CD4-positive, alpha-beta T cell (primary cell): ENCODE measurements around the gene SMC5. TPM values are rescaled to one million over a fixed set of nuclear protein-coding genes. Genes with fewer than 3 reads are reported as not detected.

Source experiments
- ATAC-seq: fragments of 200-7000 bp; cut with Tn5 transposase; one replicate; pipeline ENCODE4 v1.10.0; 2022; ENCODE audit warnings: mild to moderate bottlenecking; ENCODE audit not compliant: poor library complexity
- CTCF ChIA-PET: fragments of 350-600 bp; sonication (Branson Sonifier 250); formaldehyde crosslinking; loops from one replicate; lab custom pipeline; 2021; ENCODE audit warnings: antibody characterized with exemption, inconsistent platforms; lab: Charles Lee
- POLR2A ChIA-PET: fragments of 350-600 bp; sonication (Branson Sonifier 250); formaldehyde crosslinking; loops from one replicate; lab custom pipeline; 2021; ENCODE audit warnings: antibody characterized with exemption, inconsistent platforms; lab: Charles Lee
- DNase-seq, 14 experiments: peaks; one replicate each; pipeline ENCODE4 v3.0.0-alpha.2; 2013 to 2020; ENCODE audit warnings: mixed read lengths in 2 of 14
- H3K27ac ChIP-seq, 2 donors: one replicate each; pipeline versions ENCODE4 v1.5.1 to v1.7.0; 2013; ENCODE audit warnings: low read length in 2 of 2, low read depth in 1 of 2, mild to moderate bottlenecking in 1 of 2
- H3K27me3 ChIP-seq, 2 experiments: 1 replicate in 1 of 2; 2 replicates in 1 of 2; pipeline versions ENCODE4 v1.6.1 to v1.7.0; 2013; ENCODE audit warnings: low read length in 2 of 2, control low read depth in 1 of 2, mild to moderate bottlenecking in 1 of 2, moderate library complexity in 1 of 2; ENCODE audit not compliant: insufficient read depth in 2 of 2, control insufficient read depth in 1 of 2
- H3K36me3 ChIP-seq: one replicate; pipeline ENCODE4 v1.6.1; 2013; ENCODE audit warnings: low read length, control low read depth; ENCODE audit not compliant: insufficient read depth
- H3K4me1 ChIP-seq: one replicate; pipeline ENCODE4 v1.6.1; 2013; ENCODE audit warnings: low read length, control low read depth; ENCODE audit not compliant: insufficient read depth
- H3K4me3 ChIP-seq: one replicate; pipeline ENCODE4 v1.5.1; 2013; ENCODE audit warnings: mild to moderate bottlenecking, low read length, moderate library complexity
- H3K9me3 ChIP-seq, 2 experiments: 1 replicate in 1 of 2; 2 replicates in 1 of 2; pipeline versions ENCODE4 v1.6.1 to v1.7.0; 2013; ENCODE audit warnings: low read length in 2 of 2, mild to moderate bottlenecking in 2 of 2, control low read depth in 1 of 2, moderate library complexity in 1 of 2; ENCODE audit not compliant: control insufficient read depth in 1 of 2, insufficient read depth in 1 of 2
- H3K27ac Mint-ChIP-seq: one replicate; pipeline ENCODE4 v1.8.0; 2020; ENCODE audit warnings: mixed read lengths
- H3K27me3 Mint-ChIP-seq: one replicate; pipeline ENCODE4 v1.8.0; 2021; ENCODE audit warnings: mixed read lengths
- H3K36me3 Mint-ChIP-seq: one replicate; pipeline ENCODE4 v1.8.0; 2021; ENCODE audit warnings: low read depth, mixed read lengths
- H3K4me1 Mint-ChIP-seq: one replicate; pipeline ENCODE4 v1.8.0; 2021; ENCODE audit warnings: low read depth, mixed read lengths
- H3K4me3 Mint-ChIP-seq: one replicate; pipeline ENCODE4 v1.8.0; 2020; ENCODE audit warnings: mild to moderate bottlenecking, mixed read lengths
- H3K9me3 Mint-ChIP-seq: one replicate; pipeline ENCODE4 v1.8.0; 2020; ENCODE audit warnings: mixed read lengths
- intact Hi-C, 2 experiments: fragments of 100-400 bp; cut with DNase I in 1 of 2; cut with micrococcal nuclease in 1 of 2; formaldehyde crosslinking; loops; one replicate each; pipeline versions ENCODE4 v1.15.1 to v1.9.0; 2023 to 2025; cut with DNase I, micrococcal nuclease
- total RNA-seq, 174 experiments: library from RNA in 2 of 174; stranded (reverse) in 2 of 174; gene quantifications; one replicate each; pipeline ENCODE4 v1.2.3 and lab custom pipeline; 2021 to 2026
- TF ChIP-seq, protein P1 (sequence below): fragments of 200-600 bp; IDR thresholded peaks from one replicate; pipeline ENCODE4 v1.8.0; 2022; ENCODE audit warnings: antibody characterized with exemption, mild to moderate bottlenecking

SMC5 gene
- total RNA-seq, 2 experiments from 2014 or later: 37.7 to 38.1 TPM

DNA sequence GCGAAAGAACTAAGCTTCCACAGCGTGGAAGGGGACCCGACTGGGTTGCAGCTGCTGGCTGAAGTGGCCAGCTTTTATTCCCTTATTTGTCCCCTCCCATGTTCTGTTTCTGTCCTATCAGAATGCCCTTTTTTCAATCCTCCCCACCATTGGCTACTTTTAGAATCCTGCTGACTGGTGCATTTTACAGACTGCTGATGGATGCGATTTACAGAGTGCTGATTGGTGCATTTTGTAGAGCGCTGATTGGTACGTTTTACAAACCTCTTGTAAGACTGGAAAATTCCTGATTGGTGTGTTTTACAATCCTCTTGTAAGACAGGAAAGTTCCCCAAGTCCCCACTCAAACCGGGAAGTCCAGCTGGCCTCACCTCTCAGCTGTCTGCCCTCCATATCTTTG lies 105.0 kb downstream of the SMC5 start:
- Mint-ChIP-seq H3K4me1 (no peaks in the 10 kb centered on the region), H3K27me3 (no peaks in the 10 kb centered on the region), H3K4me3 (no peak overlapping the region), H3K9me3 (no peaks in the 10 kb centered on the region), H3K27ac (no peak overlapping the region), H3K36me3 (no peaks in the 10 kb centered on the region)
- CTCF ChIA-PET: no interaction called here
- ATAC-seq: no peak
- POLR2A ChIA-PET: no interaction called here
- Histone ChIP-seq H3K27me3 (no peaks in the 10 kb centered on the region), H3K4me3 (no peak overlapping the region), H3K27ac (no peak overlapping the region), H3K36me3 (no peaks in the 10 kb centered on the region), H3K9me3 (no peaks in the 10 kb centered on the region), H3K4me1 (no peaks in the 10 kb centered on the region)
- intact Hi-C loops: no loop called here
- TF ChIP-seq, protein P1, sequence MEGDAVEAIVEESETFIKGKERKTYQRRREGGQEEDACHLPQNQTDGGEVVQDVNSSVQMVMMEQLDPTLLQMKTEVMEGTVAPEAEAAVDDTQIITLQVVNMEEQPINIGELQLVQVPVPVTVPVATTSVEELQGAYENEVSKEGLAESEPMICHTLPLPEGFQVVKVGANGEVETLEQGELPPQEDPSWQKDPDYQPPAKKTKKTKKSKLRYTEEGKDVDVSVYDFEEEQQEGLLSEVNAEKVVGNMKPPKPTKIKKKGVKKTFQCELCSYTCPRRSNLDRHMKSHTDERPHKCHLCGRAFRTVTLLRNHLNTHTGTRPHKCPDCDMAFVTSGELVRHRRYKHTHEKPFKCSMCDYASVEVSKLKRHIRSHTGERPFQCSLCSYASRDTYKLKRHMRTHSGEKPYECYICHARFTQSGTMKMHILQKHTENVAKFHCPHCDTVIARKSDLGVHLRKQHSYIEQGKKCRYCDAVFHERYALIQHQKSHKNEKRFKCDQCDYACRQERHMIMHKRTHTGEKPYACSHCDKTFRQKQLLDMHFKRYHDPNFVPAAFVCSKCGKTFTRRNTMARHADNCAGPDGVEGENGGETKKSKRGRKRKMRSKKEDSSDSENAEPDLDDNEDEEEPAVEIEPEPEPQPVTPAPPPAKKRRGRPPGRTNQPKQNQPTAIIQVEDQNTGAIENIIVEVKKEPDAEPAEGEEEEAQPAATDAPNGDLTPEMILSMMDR: no peak
- DNase-seq: no peak

DNA sequence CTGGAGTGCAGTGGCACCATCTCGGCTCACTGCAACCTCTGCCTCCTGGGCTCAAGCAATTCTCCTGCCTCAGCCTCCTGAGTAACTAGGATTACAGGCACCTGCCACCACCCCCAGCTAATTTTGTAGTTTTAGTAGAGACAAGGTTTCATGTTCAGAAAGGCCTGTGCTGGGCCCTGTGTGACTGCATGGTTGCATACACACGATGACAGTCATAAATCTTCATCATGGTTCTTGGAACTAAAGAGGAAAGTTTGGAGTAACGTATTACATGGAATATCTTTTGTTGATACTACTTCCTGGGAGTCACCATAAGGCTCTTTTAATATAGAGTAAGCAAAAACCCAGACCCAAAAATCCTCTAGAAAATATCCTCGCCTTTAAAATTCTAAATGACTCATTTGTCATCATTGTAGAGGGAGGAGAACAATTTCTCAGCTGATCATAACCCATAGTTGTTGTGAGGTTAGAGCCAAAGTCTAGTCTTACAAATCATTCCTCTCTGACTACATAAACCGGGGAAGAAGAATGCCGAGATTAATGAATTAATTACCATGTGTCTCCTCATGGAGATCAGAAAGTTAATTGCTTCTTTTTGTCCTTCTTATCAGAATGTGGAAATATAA lies 108.6 kb downstream of the SMC5 start:
- DNase-seq (no peak), ATAC-seq (no peak)
- TF ChIP-seq, protein P1: no peak
- H3K9me3 Mint-ChIP-seq: no peaks in the 10 kb centered on the region
- no peak overlapping the region for H3K4me3 Mint-ChIP-seq
- H3K4me1 Mint-ChIP-seq: no peaks in the 10 kb centered on the region
- H3K27me3 Mint-ChIP-seq: no peaks in the 10 kb centered on the region
- Histone ChIP-seq H3K27me3 (no peaks in the 10 kb centered on the region), H3K4me3 (no peak overlapping the region), H3K27ac (no peak overlapping the region), H3K4me1 (no peaks in the 10 kb centered on the region), H3K9me3 (no peaks in the 10 kb centered on the region), H3K36me3 (no peaks in the 10 kb centered on the region)
- intact Hi-C loops: no loop called here
- ChIA-PET CTCF (no interaction called here), POLR2A (interaction anchor here (1.6 to 1.8 kb wide), 2 partner anchors 47 to 53 kb away, joined by 4 to 5 read pairs; partner anchors contain the start of gene KLF9)
- no peaks in the 10 kb centered on the region for H3K36me3 Mint-ChIP-seq
- no peak overlapping the region for H3K27ac Mint-ChIP-seq

DNA sequence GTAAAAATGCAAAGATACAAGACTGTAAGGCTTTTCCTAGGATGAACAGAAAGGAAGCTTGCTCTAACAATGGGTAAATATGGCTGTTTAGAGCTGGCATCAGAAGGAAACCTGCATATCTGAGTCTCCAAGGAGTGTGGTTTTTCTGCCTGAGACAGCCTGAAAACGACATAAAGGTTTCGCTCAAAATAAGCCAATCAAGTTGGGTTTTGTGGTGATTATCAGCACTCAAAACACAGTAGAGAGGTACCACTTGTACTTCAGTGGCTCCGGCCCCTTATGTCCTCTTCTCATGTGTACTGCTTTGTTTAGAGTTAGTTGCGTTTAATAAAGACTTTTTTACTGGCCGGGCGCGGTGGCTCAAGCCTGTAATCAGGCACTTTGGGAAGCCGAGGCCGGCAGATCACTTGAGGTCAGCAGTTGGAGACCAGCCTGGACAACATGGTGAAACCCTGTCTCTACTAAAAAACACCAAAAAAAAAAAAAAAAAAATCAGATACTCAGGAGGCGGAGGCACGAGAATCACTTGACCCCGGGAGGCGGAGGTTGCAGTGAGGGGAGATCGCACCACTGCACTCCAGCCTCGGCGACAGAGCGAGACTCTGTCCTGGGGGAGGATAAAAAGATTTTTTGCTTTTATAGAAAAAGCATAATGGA lies 116.3 kb downstream of the SMC5 start:
- Mint-ChIP-seq H3K36me3 (no peaks in the 10 kb centered on the region), H3K4me3 (no peak overlapping the region), H3K27ac (no peak overlapping the region), H3K4me1 (no peaks in the 10 kb centered on the region), H3K27me3 (no peaks in the 10 kb centered on the region), H3K9me3 (no peaks in the 10 kb centered on the region)
- H3K9me3 ChIP-seq: no peaks in the 10 kb centered on the region
- no peak overlapping the region for H3K4me3 ChIP-seq
- H3K27me3 ChIP-seq: no peaks in the 10 kb centered on the region
- intact Hi-C loops: no loop called here
- H3K27ac ChIP-seq: no peak overlapping the region
- ChIA-PET POLR2A (no interaction called here), CTCF (no interaction called here)
- H3K36me3 ChIP-seq: no peaks in the 10 kb centered on the region
- ATAC-seq: no peak
- TF ChIP-seq, protein P1: no peak
- no peaks in the 10 kb centered on the region for H3K4me1 ChIP-seq
- no peak for DNase-seq
